Measurements from ENCODE around the gene CCR3.

CCR3 gene

DNA sequence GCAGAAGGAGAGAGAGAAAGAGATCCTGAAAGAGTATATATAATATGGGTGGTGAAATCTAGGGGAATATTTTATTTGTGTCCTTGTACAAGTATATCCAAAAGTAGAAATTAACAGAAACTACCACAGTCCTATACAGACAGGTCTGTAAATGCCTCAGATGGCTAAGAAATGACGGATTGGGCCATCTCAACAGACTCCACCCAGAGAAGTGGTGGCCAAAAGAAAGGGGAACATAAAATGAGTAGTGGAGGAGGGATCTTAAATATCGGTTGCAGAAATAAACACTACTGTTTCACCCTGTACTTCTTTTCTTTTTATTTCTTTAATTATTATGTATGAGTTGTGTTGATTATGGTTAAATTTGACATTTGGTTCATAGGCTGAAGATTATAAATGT is 47.7 kb downstream of the CCR3 start:
- H3K4me3 ChIP-seq: no peak overlapping the region
- H3K27ac ChIP-seq: peak overlapping the region in 1 of 21 experiments; percentile 56

DNA sequence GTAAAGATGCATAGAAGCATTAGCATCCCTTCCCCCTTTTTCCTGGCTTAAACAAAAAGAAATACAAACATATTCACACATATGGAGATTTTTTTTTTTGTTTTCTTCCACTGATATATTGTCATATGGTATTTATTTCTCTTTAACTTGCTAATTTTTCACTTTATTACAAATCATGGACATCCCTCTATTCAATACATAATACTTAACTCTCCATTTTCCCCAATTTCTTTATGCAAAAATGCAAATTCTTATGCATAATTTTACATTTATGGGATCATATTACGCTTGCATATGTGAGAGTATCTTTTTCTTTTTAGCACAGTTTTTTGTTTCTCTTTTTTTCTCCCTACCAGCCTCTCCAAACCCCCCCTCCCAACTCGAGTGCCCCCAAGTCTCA is 48.8 kb downstream of the CCR3 start:
- H3K4me3 ChIP-seq: no peak overlapping the region
- H3K27ac ChIP-seq: no peak overlapping the region

DNA sequence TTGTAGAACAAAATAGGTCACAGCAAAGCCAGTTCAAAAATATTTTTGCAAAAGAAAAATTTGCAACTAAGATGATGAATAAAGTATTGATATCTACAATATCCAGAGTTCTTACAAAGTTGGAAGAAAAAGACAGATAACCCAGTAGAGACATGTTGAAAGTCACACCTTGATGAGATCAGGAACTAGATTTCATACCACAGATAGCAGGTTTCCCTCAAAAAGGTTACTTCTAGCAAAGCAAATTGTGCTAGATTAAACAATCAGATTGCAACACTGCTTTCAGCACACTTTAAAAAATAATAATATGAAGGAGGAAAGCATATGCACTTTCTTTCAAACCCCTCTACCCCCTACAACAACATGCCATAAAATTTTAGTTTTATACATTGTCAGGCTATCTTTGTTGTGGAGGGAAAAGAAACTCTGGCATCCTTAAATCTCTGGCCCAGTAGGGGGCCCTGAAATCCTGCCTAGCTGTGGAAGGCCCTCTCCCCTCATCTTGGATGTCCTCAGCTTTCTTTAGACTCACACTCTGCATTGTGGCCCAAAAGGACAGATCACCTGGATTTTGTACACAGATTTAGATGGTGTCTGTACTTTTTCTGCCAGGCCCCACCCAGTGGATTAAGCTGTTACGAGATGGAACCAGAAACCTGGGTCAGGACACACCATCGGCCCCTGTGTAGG is 50.9 kb downstream of the CCR3 start:
- Histone ChIP-seq H3K27ac (peak overlapping the region in 9 of 21 experiments; percentile 28 to 75 (median 55)), H3K4me3 (no peak overlapping the region)

DNA sequence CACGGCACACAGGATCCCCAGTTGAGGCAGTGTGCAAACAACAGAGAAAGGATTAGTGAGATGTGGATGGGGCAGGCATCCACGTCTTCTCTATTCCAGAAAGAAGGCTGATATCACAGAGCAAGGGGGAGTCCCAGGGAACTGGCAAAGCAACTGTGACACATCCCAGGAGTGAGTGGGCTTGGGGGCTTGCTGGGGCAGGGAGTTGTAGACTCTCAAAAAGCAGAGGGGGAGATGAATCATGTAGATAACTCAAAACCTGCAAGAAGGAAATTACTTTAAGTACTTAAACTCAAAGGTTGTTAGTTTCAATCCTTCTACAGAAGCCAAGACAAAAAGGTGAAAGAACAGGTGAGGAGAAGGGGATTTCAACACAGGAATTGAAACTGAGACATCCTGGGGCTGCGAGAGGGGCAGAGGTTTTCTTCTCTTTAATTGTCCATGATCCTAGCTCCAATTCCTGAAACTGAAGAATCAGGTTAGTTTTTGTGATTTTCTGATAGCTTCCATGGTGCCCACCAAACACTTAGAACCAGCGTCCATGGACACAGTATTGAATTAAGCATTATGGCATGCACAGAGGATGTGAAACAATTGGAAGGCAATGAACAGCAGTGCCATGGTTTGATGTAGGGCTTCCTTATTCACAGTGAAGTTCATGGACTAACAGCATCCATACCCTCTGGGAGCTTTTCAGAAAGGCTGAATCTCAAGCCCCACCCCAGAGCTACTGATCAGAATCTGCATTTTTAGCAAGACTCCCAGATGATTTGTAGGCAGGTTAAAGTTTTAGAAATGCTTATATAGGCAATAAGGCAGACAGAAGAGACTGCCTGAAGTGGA is 52.0 kb downstream of the CCR3 start:
- Histone ChIP-seq H3K27ac (peak overlapping the region in 10 of 21 experiments; percentile 4 to 75 (median 55)), H3K4me3 (no peak overlapping the region)

DNA sequence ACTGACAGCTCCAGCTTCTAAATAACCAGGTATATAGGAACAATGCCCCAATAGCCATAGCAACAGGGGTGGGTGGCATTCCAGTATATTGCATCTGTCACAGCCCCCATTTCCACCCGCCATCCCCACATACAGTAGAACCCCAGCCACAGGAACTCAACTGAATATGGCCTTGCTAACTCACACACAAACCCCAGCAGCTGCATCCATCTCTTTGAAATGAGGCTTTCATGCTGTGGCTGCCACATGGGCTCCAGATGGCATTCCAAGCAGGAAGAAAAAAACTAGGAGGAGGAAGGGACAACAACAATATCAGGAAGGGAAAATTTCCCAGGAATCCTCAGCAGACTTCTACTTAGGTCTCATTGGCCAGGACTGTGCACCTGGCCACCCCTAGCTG is 54.6 kb downstream of the CCR3 start:
- H3K27ac ChIP-seq: peak overlapping the region in 6 of 21 experiments; percentile 8 to 84 (median 76)
- H3K4me3 ChIP-seq: no peak overlapping the region

DNA sequence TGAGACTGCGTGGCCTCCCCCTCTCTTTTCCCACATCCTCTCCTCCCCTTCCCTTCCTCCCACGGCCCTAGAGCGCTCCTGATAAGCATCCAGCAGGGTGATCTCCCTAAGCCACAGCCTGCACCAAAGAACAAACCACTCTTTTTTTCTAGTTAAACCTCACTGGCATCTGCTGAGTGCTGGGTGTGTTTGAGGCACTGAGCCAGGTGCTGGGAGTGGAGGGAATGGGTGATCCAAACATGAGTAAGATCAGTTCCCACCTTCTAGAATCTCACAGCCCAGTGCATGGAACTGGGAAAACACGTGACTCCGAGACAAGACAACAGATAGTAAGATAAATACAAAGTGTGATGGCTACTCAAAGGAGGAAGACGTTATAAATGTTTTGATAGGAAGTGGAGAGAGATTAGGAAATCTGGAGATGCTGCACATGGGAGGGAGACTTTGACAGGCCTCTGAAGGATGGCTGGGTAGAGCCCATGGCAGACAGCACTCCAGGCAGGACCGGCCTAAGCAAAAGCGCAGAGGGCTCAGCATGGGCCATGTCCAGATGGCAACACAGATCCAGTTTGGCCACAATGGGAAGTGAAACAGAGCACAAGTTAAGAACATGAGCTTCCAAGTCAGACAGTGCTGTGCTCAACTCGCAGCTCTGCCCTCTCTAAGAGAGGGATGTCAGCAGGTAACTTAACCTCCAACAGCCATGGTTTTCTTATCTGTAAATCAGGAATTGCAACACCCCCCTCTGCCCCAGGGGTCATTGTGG is 55.6 kb downstream of the CCR3 start:
- no peak overlapping the region for H3K4me3 ChIP-seq
- peak overlapping the region in 13 of 21 experiments; percentile 4 to 84 (median 68) for H3K27ac ChIP-seq

DNA sequence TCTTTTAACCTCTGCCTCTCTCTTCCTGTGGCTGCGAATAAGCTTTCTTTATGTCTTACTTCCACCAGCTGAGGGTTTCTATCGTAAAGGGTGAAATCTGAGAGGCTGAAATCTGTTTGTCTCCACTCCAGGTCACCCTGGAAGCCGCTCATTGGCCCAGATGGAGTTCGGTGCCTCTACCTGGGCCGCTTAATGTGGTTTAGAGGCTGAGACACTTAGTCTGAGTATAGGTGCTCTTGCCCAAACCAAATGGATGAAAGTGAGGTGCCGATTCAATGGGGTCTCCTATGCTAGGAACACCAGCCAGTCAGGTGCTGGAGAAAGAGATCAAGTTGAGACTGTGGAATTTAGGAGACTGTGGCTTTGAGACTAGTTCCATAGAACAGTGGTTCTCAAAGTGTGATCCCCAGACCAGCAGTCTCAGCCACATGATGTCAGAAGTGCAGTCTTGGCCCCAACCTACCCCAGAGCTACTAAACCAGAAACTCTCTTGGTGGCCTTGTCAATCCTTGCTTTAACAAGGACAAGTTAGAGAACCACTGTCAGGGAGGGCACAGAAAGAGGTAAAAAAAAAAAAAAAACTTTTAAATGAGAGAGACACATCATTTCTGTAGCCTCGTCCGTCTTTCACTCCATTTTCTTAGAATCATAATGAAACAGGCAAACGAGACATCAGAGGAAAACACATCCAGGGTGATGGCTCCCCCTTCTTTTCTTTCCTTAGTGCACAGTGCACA is 56.8 kb downstream of the CCR3 start:
- H3K27ac ChIP-seq: peak overlapping the region in 12 of 21 experiments; percentile 52 to 84 (median 70)

DNA sequence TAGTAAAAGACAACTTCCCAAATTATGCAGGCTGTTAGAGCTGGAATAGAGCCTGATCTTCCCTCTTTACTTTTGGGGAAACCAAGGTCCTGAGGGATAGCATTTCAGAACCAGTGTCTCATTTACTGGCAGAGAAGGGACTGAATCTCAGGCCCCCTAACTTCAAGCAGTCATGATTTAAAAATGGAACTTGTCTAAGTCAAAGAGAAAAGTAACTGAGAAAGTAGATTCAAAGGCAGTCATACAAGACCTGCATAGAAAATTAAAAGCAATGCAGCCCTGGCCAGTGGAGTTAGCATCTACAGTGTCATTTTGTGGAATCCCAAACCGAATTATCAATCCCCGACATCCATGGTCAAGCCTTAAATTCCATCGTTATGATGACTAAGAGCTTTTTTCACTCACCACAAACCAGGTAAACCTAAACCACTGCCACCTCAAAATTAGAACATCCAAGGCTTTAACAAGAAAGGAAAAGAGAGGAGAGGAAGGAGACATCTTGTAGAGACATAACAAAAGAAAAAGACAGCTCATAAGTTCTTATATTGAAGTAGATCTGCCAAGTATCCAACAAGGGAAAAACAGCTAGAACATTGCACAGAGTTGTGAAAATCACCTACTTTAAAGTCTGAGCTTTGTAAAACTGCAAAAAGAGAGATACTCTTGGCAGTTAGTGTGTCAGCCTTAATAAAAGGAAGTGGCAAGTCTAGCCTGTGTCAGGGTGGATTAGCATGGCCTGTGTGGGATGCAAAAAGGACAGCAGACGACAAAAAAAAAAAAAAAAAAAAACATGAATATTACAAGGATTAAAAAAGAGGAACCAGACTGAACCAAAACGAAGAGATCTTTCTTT is 57.6 kb downstream of the CCR3 start:
- H3K27ac ChIP-seq: peak overlapping the region in 11 of 21 experiments; percentile 12 to 84 (median 73)
- no peak overlapping the region for H3K4me3 ChIP-seq

More for the DNA sequence above, 56.8 kb downstream of the CCR3 start:
- H3K4me3 ChIP-seq: no peak overlapping the region

DNA sequence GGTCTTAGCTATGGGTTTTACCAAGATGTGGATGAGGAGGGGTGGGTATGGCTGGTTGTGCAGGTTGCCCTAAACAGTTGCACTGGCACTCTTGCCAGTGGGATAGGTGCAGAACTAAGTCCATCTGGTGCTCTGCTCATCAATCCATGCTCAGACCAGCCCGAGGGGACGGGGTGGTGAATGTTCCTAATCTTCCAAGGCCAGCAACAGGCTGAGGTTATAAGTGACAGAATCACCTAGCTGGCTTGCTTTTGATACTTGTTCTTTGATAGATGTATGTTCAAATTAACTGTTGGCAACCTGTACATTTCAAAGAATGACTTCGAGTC is 58.2 kb downstream of the CCR3 start:
- H3K27ac ChIP-seq: peak overlapping the region in 10 of 21 experiments; percentile 4 to 84 (median 74)
- no peak overlapping the region for H3K4me3 ChIP-seq

DNA sequence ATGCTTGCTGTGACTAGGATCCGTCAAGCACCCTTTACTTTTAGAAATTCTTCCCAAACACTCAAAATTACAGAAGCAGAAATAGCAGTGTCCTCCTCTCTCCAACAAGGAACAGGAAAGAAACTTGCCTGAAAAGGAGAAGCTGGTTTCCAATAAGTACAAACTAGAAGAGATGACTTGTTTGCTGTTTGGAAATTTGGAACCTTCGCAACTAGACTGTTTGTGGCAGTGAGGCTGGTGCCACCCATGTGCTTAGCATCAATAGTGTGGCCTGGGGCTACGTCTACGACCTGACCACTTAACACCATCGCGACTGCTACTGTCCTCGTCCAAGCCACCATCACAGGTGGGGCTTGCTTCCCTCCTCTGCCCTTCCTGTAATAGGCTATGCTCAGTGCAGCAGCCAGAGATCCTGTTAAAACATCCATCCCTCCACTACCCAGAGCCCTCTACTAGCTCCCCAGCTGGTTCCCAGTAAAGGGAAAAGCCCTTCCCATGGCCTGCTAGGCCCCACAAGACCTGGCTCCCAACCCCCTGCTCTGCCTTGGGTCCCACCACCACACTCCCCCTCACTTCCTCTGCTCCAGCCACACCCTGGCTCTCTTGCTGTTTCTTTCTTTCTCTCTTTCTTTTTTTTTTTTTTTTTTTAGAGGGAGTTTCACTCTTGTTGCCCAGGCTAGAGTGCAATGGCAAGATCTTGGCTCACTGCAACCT is 59.0 kb downstream of the CCR3 start:
- H3K27ac ChIP-seq: peak overlapping the region in 10 of 21 experiments; percentile 4 to 84 (median 74)
- no peak overlapping the region for H3K4me3 ChIP-seq

DNA sequence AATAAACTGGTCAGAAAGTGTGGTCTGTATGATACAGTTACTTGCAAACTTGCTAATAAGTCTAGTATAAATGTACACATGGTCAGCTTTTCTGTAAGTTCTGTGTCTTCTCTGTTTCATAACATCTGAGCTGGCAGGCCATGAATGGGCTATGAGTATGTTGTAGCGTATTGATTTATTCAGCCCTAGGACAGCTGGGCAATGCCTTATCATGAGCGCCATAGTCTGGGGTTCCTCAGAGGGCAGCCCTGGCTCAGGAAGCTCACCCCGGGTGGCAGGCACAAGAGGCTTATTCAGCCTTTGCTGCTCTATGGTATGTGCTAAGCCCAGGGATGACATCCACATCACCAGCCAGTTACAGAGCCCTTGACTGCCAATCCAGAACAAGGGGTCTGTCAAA is 61.0 kb downstream of the CCR3 start:
- H3K4me3 ChIP-seq: no peak overlapping the region
- peak overlapping the region in 2 of 21 experiments; percentile 29 to 31 for H3K27ac ChIP-seq

DNA sequence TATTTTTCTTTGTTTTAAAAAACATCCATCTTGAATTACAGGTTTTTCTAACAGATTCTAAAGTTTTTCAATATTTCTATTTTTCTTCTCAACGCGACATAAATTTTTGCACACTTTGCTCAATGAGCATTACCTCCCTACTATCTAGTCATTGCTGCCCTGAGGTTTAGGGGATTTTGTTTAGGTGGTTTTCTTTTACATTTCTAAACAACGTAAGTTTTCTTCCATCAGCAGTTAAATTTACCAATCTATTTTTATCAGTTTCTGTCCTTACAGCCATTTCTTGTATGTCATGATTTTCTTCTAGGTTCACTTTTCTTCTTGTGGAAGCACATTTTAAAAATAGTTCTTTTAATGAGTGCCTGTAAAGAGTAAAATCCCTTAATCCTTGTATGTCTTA is 62.5 kb downstream of the CCR3 start:
- H3K27ac ChIP-seq: no peak overlapping the region
- no peak overlapping the region for H3K4me3 ChIP-seq

DNA sequence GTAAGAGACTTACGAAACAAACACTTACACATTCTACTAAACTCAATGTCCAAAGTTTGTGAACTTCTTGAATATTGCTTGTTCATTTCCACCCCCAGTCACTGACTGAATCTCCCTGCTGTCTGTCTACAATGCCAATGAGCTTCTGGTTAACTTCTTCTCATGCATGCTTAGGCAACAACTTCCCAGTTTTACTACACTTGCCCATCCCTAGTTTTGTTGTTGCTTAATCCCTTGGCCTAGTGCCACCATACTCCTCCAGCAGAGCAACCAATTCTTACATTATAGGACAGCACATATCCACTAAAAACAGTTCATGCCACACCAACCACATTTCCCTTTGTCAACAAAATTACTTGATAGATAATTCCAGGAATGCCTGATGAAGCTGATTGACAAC is 70.7 kb downstream of the CCR3 start:
- Histone ChIP-seq H3K4me3 (no peak overlapping the region), H3K27ac (peak overlapping the region in 11 of 21 experiments; percentile 16 to 78 (median 30))

DNA sequence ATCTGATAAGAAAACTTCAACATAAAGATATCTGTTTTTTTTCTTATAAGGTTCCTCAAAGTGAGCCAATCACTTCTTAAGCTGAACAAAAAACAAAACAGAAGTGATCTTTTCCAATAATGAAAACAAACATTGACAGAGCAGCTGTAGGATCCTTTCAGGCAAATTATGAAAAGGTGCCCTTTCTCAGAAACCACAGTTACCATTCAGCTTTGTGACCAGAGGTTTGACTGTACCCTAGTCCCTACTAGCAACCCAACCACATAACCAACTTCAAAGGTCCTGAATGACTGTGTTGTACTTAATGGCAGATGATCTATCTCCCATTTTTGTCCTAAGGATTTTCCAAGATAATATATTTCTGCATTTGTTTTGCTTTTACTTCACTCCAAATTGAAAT is 72.3 kb downstream of the CCR3 start:
- Histone ChIP-seq H3K27ac (peak overlapping the region in 1 of 21 experiments; percentile 14), H3K4me3 (no peak overlapping the region)

DNA sequence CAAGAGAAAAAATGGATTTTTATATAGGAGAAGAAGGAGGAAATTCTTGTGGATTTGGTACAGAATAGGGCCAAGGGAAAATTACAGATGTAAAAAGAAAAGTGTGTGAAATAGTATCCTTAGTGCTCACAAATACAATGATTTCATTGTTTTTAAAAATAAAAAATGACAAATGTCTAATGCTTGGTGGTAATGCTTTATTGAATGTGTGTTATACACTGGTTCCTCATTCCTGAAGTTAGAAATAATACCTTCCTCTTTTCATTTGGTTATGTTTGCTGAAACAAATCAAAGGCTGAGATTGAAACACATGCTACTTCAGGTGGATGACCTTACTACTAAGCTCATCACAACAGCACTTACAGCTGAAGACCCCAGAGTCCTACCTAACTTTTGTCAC is 73.9 kb downstream of the CCR3 start:
- peak overlapping the region in 2 of 21 experiments; percentile 34 to 43 for H3K27ac ChIP-seq
- no peak overlapping the region for H3K4me3 ChIP-seq
